SU-DHL-6 (cell line): ENCODE data around the gene MC1R.

Experiments used
- EZH2phosphoT487 ChIP-seq: fragments of 200-600 bp; sonication (generic), shearing (Covaris generic); conservative IDR thresholded peaks from 2 replicates; pipeline ENCODE4 v1.6.1; 2018; ENCODE audit warnings: mild to moderate bottlenecking, antibody characterized with exemption, low read length, moderate library complexity, mixed read lengths
- TF ChIP-seq, protein P1 (sequence below): fragments of 200-600 bp; sonication (generic); IDR thresholded peaks from one replicate; pipeline ENCODE4 v1.5.1; 2017; ENCODE audit warnings: antibody characterized with exemption, mild to moderate bottlenecking, low read length, moderate library complexity; ENCODE audit not compliant: insufficient read depth, poor library complexity, severe bottlenecking

DNA sequence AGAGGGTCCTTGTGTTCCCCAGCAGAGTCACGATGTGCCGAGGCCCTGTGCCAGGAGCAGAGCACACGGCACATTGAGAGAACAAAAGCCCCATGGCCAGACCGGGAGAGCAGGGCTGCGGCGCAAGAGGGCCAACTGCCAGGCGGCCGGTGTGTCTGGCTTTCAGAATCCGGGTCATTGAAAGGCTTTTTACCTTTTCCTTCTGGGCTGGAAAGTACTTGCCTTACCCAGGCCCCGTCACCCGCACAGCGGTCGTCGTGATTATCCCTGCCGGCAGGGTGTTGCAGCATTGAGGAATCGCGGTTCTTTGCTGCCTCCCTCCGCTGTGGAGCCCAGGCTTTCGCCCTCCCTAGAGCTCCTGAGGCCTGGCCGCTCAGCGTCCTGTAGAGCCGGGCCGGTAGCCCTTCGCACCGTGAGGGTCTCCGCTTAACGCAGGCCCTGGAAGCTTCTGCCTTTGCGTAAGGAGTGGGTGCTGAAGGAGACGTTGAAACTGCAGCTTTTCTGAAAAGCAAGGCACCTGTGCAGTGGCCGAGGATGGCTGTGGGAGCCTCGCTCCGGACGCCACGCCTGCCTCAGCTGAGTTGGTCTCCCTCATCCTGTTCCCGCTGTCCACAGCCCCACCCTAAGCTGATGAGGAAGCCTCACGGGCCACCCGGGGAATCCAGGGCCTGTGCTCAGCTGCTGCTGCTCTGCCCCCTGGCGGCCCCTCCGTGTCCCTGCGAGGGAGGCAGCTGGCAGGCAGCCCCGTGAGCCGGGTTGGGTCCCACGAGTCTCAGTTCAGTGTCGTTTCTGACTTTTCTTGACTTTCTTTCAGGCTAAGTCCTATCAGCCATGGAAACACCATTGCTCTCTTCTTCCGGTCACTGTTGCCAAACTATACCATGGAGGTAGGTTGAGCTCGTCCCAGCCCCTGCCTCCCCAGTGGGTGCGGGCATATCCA, 8.6 kb upstream of the MC1R start:
- TF ChIP-seq, protein P1, sequence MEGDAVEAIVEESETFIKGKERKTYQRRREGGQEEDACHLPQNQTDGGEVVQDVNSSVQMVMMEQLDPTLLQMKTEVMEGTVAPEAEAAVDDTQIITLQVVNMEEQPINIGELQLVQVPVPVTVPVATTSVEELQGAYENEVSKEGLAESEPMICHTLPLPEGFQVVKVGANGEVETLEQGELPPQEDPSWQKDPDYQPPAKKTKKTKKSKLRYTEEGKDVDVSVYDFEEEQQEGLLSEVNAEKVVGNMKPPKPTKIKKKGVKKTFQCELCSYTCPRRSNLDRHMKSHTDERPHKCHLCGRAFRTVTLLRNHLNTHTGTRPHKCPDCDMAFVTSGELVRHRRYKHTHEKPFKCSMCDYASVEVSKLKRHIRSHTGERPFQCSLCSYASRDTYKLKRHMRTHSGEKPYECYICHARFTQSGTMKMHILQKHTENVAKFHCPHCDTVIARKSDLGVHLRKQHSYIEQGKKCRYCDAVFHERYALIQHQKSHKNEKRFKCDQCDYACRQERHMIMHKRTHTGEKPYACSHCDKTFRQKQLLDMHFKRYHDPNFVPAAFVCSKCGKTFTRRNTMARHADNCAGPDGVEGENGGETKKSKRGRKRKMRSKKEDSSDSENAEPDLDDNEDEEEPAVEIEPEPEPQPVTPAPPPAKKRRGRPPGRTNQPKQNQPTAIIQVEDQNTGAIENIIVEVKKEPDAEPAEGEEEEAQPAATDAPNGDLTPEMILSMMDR = peak; percentile 86
- no peak for TF ChIP-seq EZH2phosphoT487
